Measurements from ENCODE around the gene EIF4A2. TPM values are rescaled to one million over a fixed set of nuclear protein-coding genes. Genes with fewer than 3 reads are reported as not detected.

Gene EIF4A2
- total RNA-seq, 2 experiments from 2014 or later = 291 to 390 TPM

DNA sequence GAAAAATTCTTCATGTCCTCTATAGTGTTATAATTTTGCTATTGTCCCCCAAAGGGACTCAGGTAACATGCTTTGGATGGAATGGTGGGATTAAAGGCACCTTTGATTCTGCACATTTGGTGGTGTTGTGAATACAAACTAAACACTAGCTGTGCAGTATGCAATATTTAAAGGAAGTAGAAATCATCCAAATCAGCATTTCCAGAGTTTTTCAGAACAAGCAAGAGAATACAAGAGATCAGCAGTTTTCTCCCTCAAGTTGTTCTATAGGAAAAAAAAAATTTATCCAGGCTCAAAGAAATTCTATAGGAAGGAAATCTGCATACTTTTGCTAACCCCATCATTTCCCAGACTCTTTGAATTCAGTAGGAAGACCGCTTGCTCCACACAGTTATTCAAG is 48.9 kb downstream of the EIF4A2 start:
- intact Hi-C loops (cut with DNase I, micrococcal nuclease) = no loop called here

More for the DNA sequence above, 48.9 kb downstream of the EIF4A2 start:
- H3K27me3 Mint-ChIP-seq = peaks cover 29% of the 10 kb centered on the region
- H3K4me3 Mint-ChIP-seq = no peak overlapping the region
- peaks cover 4% of the 10 kb centered on the region for H3K4me1 Mint-ChIP-seq
- ATAC-seq (no peak), DNase-seq (no peak)
- CTCF ChIA-PET = no interaction called here
- POLR2A ChIA-PET = no interaction called here
- no peak overlapping the region for H3K27ac Mint-ChIP-seq
- H3K36me3 Mint-ChIP-seq (ENCODE audit: low read depth) = no peaks in the 10 kb centered on the region
- H3K9me3 Mint-ChIP-seq (ENCODE audit: low read depth) = no peaks in the 10 kb centered on the region

Small RNA genes within 50 kb of the gene (microRNA-seq; reads per million reads assigned to microRNA genes)
- gene MIR1248 (ENCODE audit: borderline replicate concordance) = 103 reads per million, percentile 65 among the genes with 10 or more reads in this experiment

Other genes with a start within 250 kb of the EIF4A2 start
- 1 to 10 TPM; 1.6 to 1.7 TPM for gene CRYGS, start 239.2 kb upstream of the EIF4A2 start, total RNA-seq
- 10 to 100 TPM; 10.5 to 11.4 TPM for gene TBCCD1, start 216.2 kb upstream of the EIF4A2 start, total RNA-seq
- 10 to 100 TPM; 30.9 to 36.6 TPM for gene DNAJB11, start 212.9 kb upstream of the EIF4A2 start, total RNA-seq
- gene AHSG, start 170.5 kb upstream of the EIF4A2 start, total RNA-seq = not detected
- gene FETUB, start 143.2 kb upstream of the EIF4A2 start, total RNA-seq = not detected
- under 1 TPM in 1 of 2 experiments, not detected in 1; 0.11 TPM for gene HRG, start 117.6 kb upstream of the EIF4A2 start, total RNA-seq
- not detected for gene KNG1, start 66.2 kb upstream of the EIF4A2 start, total RNA-seq
- 100 to 1,000 TPM; 128 to 130 TPM for gene RFC4, start 22.9 kb downstream of the EIF4A2 start, total RNA-seq
- not detected for gene ADIPOQ, start 59.1 kb downstream of the EIF4A2 start, total RNA-seq
- 100 to 1,000 TPM in 1 of 2 experiments, 10 to 100 TPM in 1; 86.6 to 111 TPM for gene ST6GAL1, start 146.9 kb downstream of the EIF4A2 start, total RNA-seq

Data from activated CD4-positive, alpha-beta T cell treated with anti-CD3 and anti-CD28 coated beads for 36 hours (primary cell).